Progenitor cell of endocrine pancreas (in vitro differentiated cells): ENCODE results near the gene BPGM. TPM values are rescaled to one million over a fixed set of nuclear protein-coding genes. Genes with fewer than 3 reads are reported as not detected.
A peak's percentile ranks its signal among the peaks of the same experiment; 100 is the strongest.

Experiments
- DNase-seq: peaks from one replicate; pipeline ENCODE4 v3.0.0; 2021; ENCODE audit warnings: low spot score; ENCODE audit not compliant: unreplicated experiment
- H3K27ac Mint-ChIP-seq: 2 replicates; pipeline ENCODE4 v1.8.0; 2021; ENCODE audit warnings: mild to moderate bottlenecking, moderate library complexity, mixed read lengths
- H3K27me3 Mint-ChIP-seq: 2 replicates; pipeline ENCODE4 v1.8.0; 2021; ENCODE audit warnings: mixed read lengths
- H3K36me3 Mint-ChIP-seq: 2 replicates; pipeline ENCODE4 v1.8.0; 2022; ENCODE audit warnings: mixed read lengths; ENCODE audit not compliant: insufficient read depth
- H3K4me1 Mint-ChIP-seq: 2 replicates; pipeline ENCODE4 v1.8.0; 2021; ENCODE audit warnings: low read depth, mixed read lengths
- H3K4me3 Mint-ChIP-seq: 2 replicates; pipeline ENCODE4 v1.8.0; 2021; ENCODE audit warnings: low read depth, mild to moderate bottlenecking, moderate library complexity, mixed read lengths
- H3K9me3 Mint-ChIP-seq: 2 replicates; pipeline ENCODE4 v1.8.0; 2021; ENCODE audit warnings: low read depth, mixed read lengths
- long read RNA-seq: library from polyadenylated mRNA; unstranded; transcript quantifications from one replicate; pipeline ENCODE4 v2.0.0, GENCODE V29; 2020
- total RNA-seq: library from RNA; stranded (reverse); gene quantifications from 2 replicates; pipeline ENCODE4 v1.2.1, GENCODE V29; 2021
- TF ChIP-seq, protein P1 (sequence below): fragments of 200-600 bp; sonication (generic); IDR thresholded peaks from one replicate; pipeline ENCODE4 v1.5.0; 2021; ENCODE audit warnings: antibody characterized with exemption, mild to moderate bottlenecking; ENCODE audit not compliant: unreplicated experiment

Gene BPGM
- total RNA-seq = 20.5 and 22.8 TPM in 2 replicates
- long read RNA-seq, transcript BPGM-202 (4 exons, 2,051 nt) = minor isoform, 7 of 162 reads
- long read RNA-seq, transcript BPGM-201 (3 exons, 1,753 nt) = major isoform, 146 of 162 reads
- long read RNA-seq, partial matches to known transcripts = 5 of 162 reads
- long read RNA-seq, other reads (novel, unspliced or antisense) = 4 of 162 reads

DNA sequence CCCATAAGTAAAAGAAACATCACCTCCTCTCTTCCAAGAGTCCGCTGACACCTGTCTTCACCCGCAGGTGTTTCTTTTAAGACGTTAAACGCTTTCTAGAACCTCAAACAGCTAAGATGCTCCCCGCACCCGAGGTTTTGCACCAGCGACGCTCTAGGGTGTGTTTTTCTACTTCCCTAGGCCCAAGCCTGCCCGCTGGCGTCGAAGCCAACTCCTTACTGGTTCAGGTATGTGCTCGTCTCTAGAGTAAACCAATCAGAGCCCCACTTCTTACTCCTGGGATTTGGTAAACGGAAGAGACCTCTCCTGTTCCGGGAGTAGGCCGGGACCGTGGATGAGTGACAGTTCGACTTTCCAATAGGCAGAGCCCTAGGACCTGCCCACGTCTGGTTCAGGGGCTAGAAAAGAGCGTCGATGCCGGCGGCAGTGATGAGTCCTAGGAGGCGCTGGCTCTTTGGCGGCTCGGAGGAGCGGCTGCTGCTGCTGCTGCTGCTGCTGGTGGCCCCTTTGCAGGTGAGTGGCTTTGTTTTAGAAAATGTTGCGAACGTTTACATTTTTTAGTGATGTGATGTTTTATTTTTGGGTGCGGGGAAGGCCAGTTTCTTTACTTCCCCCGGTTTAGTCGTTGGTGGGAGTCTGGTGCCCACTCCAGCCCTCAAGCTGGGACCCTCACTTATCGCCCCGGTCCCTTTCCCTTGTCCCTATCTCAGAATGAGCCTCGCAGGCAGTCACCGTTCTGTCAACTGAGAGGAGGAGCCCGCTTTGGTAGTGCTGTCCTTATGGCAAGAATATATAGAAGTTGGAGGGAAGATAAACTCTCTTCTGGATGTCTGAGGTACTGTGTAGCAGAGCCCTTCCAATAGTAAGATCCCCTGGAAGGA, at the start of gene BPGM:
TSS of gene BPGM (plus strand) at position 429 of the 881 bp plus-strand sequence. CDS start 14,655 bp downstream, outside the sequence.
- Mint-ChIP-seq H3K27me3 (peaks cover 6% of the 10 kb centered on the region), H3K4me3 (no peak within 1 kb of the TSS), H3K4me1 (peaks cover 4% of the 10 kb centered on the region), H3K36me3 (no peaks in the 10 kb centered on the region), H3K27ac (no peak within 1 kb of the TSS), H3K9me3 (peaks cover 6% of the 10 kb centered on the region)
- TF ChIP-seq, protein P1, sequence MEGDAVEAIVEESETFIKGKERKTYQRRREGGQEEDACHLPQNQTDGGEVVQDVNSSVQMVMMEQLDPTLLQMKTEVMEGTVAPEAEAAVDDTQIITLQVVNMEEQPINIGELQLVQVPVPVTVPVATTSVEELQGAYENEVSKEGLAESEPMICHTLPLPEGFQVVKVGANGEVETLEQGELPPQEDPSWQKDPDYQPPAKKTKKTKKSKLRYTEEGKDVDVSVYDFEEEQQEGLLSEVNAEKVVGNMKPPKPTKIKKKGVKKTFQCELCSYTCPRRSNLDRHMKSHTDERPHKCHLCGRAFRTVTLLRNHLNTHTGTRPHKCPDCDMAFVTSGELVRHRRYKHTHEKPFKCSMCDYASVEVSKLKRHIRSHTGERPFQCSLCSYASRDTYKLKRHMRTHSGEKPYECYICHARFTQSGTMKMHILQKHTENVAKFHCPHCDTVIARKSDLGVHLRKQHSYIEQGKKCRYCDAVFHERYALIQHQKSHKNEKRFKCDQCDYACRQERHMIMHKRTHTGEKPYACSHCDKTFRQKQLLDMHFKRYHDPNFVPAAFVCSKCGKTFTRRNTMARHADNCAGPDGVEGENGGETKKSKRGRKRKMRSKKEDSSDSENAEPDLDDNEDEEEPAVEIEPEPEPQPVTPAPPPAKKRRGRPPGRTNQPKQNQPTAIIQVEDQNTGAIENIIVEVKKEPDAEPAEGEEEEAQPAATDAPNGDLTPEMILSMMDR = peak; percentile 43
- peak; percentile 94 for DNase-seq

DNA sequence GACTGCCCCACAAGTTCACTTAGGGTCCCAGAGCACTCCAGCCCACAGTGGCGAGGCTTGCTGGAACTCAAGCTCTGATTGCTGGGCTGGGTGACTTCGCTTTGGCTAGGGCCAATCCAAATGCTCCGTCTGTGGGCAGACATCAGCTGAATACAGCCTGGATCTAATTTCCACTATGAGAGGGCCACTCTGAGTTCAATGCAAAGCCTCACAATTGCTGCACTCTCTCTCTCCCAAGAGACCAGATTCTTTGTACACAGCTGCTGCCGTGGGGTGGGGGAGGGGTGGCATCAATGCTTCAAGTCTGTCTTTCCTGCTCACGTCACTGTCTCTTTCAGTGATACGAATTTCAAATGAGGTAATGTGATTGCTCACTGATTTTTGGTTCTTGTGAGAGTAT, 47.3 kb upstream of the BPGM start:
- H3K9me3 Mint-ChIP-seq = peaks cover 15% of the 10 kb centered on the region
- TF ChIP-seq, protein P1 = no peak
- H3K4me3 Mint-ChIP-seq = no peak overlapping the region
- H3K36me3 Mint-ChIP-seq = peaks cover 3% of the 10 kb centered on the region
- no peaks in the 10 kb centered on the region for H3K27me3 Mint-ChIP-seq
- H3K4me1 Mint-ChIP-seq = peaks cover 8% of the 10 kb centered on the region
- DNase-seq = no peak
- H3K27ac Mint-ChIP-seq = no peak overlapping the region

- DNase-seq = no peak
- peaks cover 8% of the 10 kb centered on the region for H3K4me1 Mint-ChIP-seq
- TF ChIP-seq, protein P1 = no peak
- H3K36me3 Mint-ChIP-seq = peaks cover 3% of the 10 kb centered on the region
- H3K9me3 Mint-ChIP-seq = peaks cover 15% of the 10 kb centered on the region
- H3K27me3 Mint-ChIP-seq = peaks cover 2% of the 10 kb centered on the region
- no peak overlapping the region for H3K27ac Mint-ChIP-seq
- H3K4me3 Mint-ChIP-seq = no peak overlapping the region
Observed at GRCh38 chr7:134601459-134601858, 45.2 kb upstream of the BPGM start.

- Mint-ChIP-seq H3K9me3 (peaks cover 9% of the 10 kb centered on the region), H3K27ac (no peak overlapping the region), H3K4me1 (peaks cover 8% of the 10 kb centered on the region), H3K36me3 (peaks cover 3% of the 10 kb centered on the region), H3K27me3 (peaks cover 14% of the 10 kb centered on the region), H3K4me3 (no peak overlapping the region)
- no peak for DNase-seq
- TF ChIP-seq, protein P1 = no peak
Observed at GRCh38 chr7:134602881-134603451, 43.7 kb upstream of the BPGM start.
